IMR-90 (cell line): ENCODE results near the gene TCIRG1. TPM values are rescaled to one million over a fixed set of nuclear protein-coding genes. Genes with fewer than 3 reads are reported as not detected.

Experiments used
- ATAC-seq: fragments of 200-7000 bp; cut with Tn5 transposase; 2 replicates; pipeline ENCODE4 v1.9.1; 2020; ENCODE audit warnings: low read depth, mild to moderate bottlenecking, moderate library complexity
- BruUV-seq: library from RNA; stranded (reverse); fragments of 400-500 nt; replicated peaks from 2 replicates; lab custom pipeline; 2021; lab: Mats Ljungman, UMichigan
- CTCF ChIA-PET: fragments of 300-600 bp; formaldehyde crosslinking; extraction: SDS; loops from one replicate; lab custom pipeline; 2021; ENCODE audit warnings: antibody characterized with exemption; lab: Yijun Ruan, JAX
- POLR2A ChIA-PET: fragments of 300-600 bp; sonication (Branson Sonifier 250); formaldehyde crosslinking; loops from one replicate; lab custom pipeline; 2022; ENCODE audit warnings: antibody characterized with exemption; ENCODE audit not compliant: unreplicated experiment; lab: Charles Lee
- DNase-seq: peaks from one replicate; pipeline ENCODE4 v3.0.0; 2013
- H2AFZ ChIP-seq: replicated peaks from 2 replicates; pipeline ENCODE3; 2013; ENCODE audit warnings: low read length, mild to moderate bottlenecking; ENCODE audit not compliant: poor library complexity
- H2AK5ac ChIP-seq: 2 replicates; pipeline ENCODE4 v1.6.1; 2013; ENCODE audit warnings: low read depth, low read length, inconsistent platforms
- H2AK9ac ChIP-seq: replicated peaks from 2 replicates; pipeline ENCODE3; 2013; ENCODE audit warnings: mild to moderate bottlenecking, low read depth, low read length, moderate library complexity; ENCODE audit not compliant: poor library complexity
- H2BK120ac ChIP-seq: 2 replicates; pipeline ENCODE4 v1.6.1; 2013; ENCODE audit warnings: low read depth, low read length, inconsistent platforms
- H2BK15ac ChIP-seq: 3 replicates; pipeline ENCODE4 v1.6.1; 2013; ENCODE audit warnings: low read depth, low read length, inconsistent platforms
- H2BK20ac ChIP-seq: 2 replicates; pipeline ENCODE4 v1.6.1; 2013; ENCODE audit warnings: low read depth, mild to moderate bottlenecking, inconsistent platforms, low read length, moderate library complexity
- H2BK5ac ChIP-seq: 2 replicates; pipeline ENCODE4 v1.6.1; 2013; ENCODE audit warnings: mild to moderate bottlenecking, low read depth, low read length, inconsistent platforms; ENCODE audit not compliant: poor library complexity, severe bottlenecking
- H3K14ac ChIP-seq: replicated peaks from 2 replicates; pipeline ENCODE4 v1.6.1; 2013; ENCODE audit warnings: low read depth, low read length, inconsistent platforms
- H3K18ac ChIP-seq: 2 replicates; pipeline ENCODE4 v1.6.1; 2013; ENCODE audit warnings: low read depth, low read length, control low read depth
- H3K23ac ChIP-seq: 2 replicates; pipeline ENCODE4 v1.6.1; 2013; ENCODE audit warnings: low read depth, low read length, inconsistent platforms
- H3K27ac ChIP-seq: 2 replicates; pipeline ENCODE4 v1.5.1; 2013; ENCODE audit warnings: mild to moderate bottlenecking, control low read depth, low read length; ENCODE audit not compliant: insufficient read depth
- H3K27me3 ChIP-seq: 2 replicates; pipeline ENCODE4 v1.6.1; 2013; ENCODE audit warnings: low read length; ENCODE audit not compliant: control insufficient read depth, insufficient read depth
- H3K36me3 ChIP-seq: 2 replicates; pipeline ENCODE4 v1.6.1; 2013; ENCODE audit warnings: low read length, mixed read lengths; ENCODE audit not compliant: control insufficient read depth, insufficient read depth
- H3K4ac ChIP-seq: 2 replicates; pipeline ENCODE4 v1.6.1; 2013; ENCODE audit warnings: low read depth, low read length, inconsistent platforms
- H3K4me1 ChIP-seq: 2 replicates; pipeline ENCODE4 v1.6.1; 2013; ENCODE audit warnings: low read length, mixed read lengths; ENCODE audit not compliant: control insufficient read depth, insufficient read depth
- H3K4me2 ChIP-seq: 2 replicates; pipeline ENCODE4 v1.6.1; 2013; ENCODE audit warnings: low read depth, mild to moderate bottlenecking, control low read depth, low read length, moderate library complexity
- H3K4me3 ChIP-seq: 2 replicates; pipeline ENCODE4 v1.5.1; 2013; ENCODE audit warnings: low read depth, mild to moderate bottlenecking, control low read depth, low read length, moderate library complexity; ENCODE audit not compliant: insufficient read depth
- H3K56ac ChIP-seq: 2 replicates; pipeline ENCODE4 v1.6.1; 2013; ENCODE audit warnings: low read length, inconsistent platforms; ENCODE audit not compliant: insufficient read depth; ENCODE audit errors: extremely low read depth
- H3K79me1 ChIP-seq, 2 experiments: 2 replicates each; pipeline ENCODE4 v1.6.1; 2013; ENCODE audit warnings: low read length in 2 of 2, inconsistent platforms in 1 of 2, low read depth in 1 of 2
- H3K9ac ChIP-seq: 2 replicates; pipeline ENCODE4 v1.6.1; 2013; ENCODE audit warnings: low read depth, low read length, control low read depth
- H3K9me1 ChIP-seq: 2 replicates; pipeline ENCODE4 v1.6.1; 2013; ENCODE audit warnings: low read length, inconsistent platforms; ENCODE audit not compliant: insufficient read depth
- H3K9me3 ChIP-seq: 2 replicates; pipeline ENCODE4 v1.6.1; 2013; ENCODE audit warnings: low read length; ENCODE audit not compliant: control insufficient read depth, insufficient read depth
- H4K20me1 ChIP-seq: 2 replicates; pipeline ENCODE4 v1.6.1; 2013; ENCODE audit warnings: low read length, inconsistent platforms; ENCODE audit not compliant: insufficient read depth
- H4K5ac ChIP-seq: 2 replicates; pipeline ENCODE4 v1.6.1; 2013; ENCODE audit warnings: mild to moderate bottlenecking, low read depth, low read length, control low read depth
- H4K8ac ChIP-seq, 2 experiments: 2 replicates each; pipeline ENCODE4 v1.6.1; 2013; ENCODE audit warnings: low read depth in 2 of 2, low read length in 2 of 2, control low read depth in 1 of 2, inconsistent platforms in 1 of 2
- H4K91ac ChIP-seq: 2 replicates; pipeline ENCODE4 v1.6.1; 2013; ENCODE audit warnings: low read depth, low read length, inconsistent platforms; ENCODE audit not compliant: insufficient read depth
- CEBPB ChIP-seq: IDR thresholded peaks from 2 replicates; pipeline ENCODE4 v1.6.1; 2012; ENCODE audit warnings: low read depth, low read length, improper control_type of control experiment
- FOS ChIP-seq: fragments of 150-350 bp; IDR thresholded peaks from 2 replicates; pipeline ENCODE4 v1.6.1; 2016; ENCODE audit warnings: low read depth, low read length
- MXI1 ChIP-seq: IDR thresholded peaks from 2 replicates; pipeline ENCODE4 v1.6.1; 2012; ENCODE audit warnings: low read depth, mild to moderate bottlenecking, low read length, moderate library complexity, borderline replicate concordance
- WGBS, 2 experiments: methylation state at CpG; one replicate each; pipeline versions ENCODE4 v1.1.5 to v1.1.7; 2013; ENCODE audit warnings: missing lambda C conversion rate in 2 of 2; ENCODE audit not compliant: insufficient read length in 1 of 2; ENCODE audit errors: extremely low coverage in 2 of 2; 5-methylcytosine and 5-hydroxymethylcytosine counted together
- dilution Hi-C: fragments of 300-500 bp; cut with HindIII; formaldehyde crosslinking; loops from one replicate; pipeline ENCODE4 v1.14.3; 2018; ENCODE audit warnings: low sequenced_read_pairs; ENCODE audit not compliant: unreplicated experiment
- in situ Hi-C: fragments of 300-500 bp; cut with MboI; formaldehyde crosslinking; loops from 3 replicates; pipeline ENCODE4 v1.14.3; 2019; ENCODE audit warnings: low sequenced_read_pairs, inconsistent platforms, mixed read lengths
- intact Hi-C: fragments of 100-400 bp; cut with micrococcal nuclease; formaldehyde crosslinking; loops from 2 replicates; pipeline ENCODE4 v1.10.0; 2022
- polyA plus RNA-seq, 3 experiments: library from polyadenylated mRNA; depleted of rRNA; stranded (reverse); fragments of >200 nt; gene quantifications; 2 replicates each; pipeline ENCODE4 v1.2.3, GENCODE V29; 2012; ENCODE audit warnings: low replicate concordance in 1 of 3
- total RNA-seq: library from RNA; depleted of rRNA; stranded (reverse); fragments of >200 nt; gene quantifications from 2 replicates; pipeline ENCODE4 v1.2.3, GENCODE V29; 2012

Gene TCIRG1
- total and polyA plus RNA-seq, 2 of the 4 experiments (the other 2 are of a cell fraction): 25.3 to 117 TPM

DNA sequence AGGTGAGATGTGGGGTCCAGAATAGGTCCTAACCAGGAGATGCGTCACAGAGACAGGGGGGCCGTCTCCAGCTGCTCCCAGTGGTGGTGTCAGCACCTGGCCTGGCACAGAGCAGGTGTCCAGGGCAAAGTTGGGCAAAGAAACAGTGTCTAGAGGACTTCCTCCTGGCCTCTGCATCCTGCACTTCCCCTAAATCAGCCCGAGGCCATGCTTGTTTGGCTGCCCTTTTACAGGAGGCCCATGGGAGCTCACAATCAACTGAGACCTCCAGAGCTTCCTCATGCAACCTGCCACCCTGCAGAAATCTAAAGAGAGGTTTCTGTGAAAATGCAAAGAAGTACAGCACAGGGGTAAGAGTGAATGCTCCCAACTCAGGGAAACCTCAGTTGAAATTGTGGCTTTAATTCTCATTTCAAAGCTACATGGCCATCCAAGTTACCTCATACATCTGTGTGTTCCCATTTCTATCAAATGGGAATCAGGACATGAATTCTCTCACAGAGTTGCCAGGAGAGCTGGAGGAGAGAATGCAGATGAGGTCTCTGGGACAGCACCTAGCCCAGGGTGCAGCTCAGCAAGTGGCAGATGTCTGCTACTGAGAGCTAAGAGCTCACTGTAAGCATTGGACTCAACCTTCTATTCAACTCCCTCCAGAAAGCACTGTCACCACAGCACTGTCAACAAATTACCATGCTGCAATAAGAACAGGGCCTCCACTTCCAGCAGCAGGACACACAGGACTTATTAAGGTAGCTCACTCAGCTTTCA lies 32.6 kb downstream of the TCIRG1 start:
- H3K9ac ChIP-seq: no peak overlapping the region
- H3K9me3 ChIP-seq: no peaks in the 10 kb centered on the region

More for the DNA sequence above, 32.6 kb downstream of the TCIRG1 start:
- H4K91ac ChIP-seq: no peak overlapping the region
- no peak overlapping the region for H2BK15ac ChIP-seq
- no peak overlapping the region for H4K5ac ChIP-seq
- H3K27ac ChIP-seq: no peak overlapping the region
- H3K14ac ChIP-seq: no peak overlapping the region
- no peaks in the 10 kb centered on the region for H3K27me3 ChIP-seq
- CTCF ChIA-PET: no interaction called here
- no peak overlapping the region for H2BK20ac ChIP-seq
- no peak overlapping the region for H3K4me3 ChIP-seq
- no peaks in the 10 kb centered on the region for H3K4me1 ChIP-seq
- H3K4ac ChIP-seq: no peak overlapping the region
- WGBS, 2 experiments: no CpG with 5 or more reads among the region's 3 CpGs
- no peak overlapping the region for H2AK9ac ChIP-seq
- H2BK120ac ChIP-seq: no peak overlapping the region
- peaks cover 32% of the 10 kb centered on the region for H3K36me3 ChIP-seq
- POLR2A ChIA-PET: no interaction called here
- H3K4me2 ChIP-seq: no peak overlapping the region
- no peak overlapping the region for H3K18ac ChIP-seq
- no peak overlapping the region for H2AFZ ChIP-seq
- peaks cover 0 to 2% of the 10 kb centered on the region in 2 experiments; a peak in 1 of 4 replicates for H3K79me1 ChIP-seq
- in situ Hi-C loops (no loop called here), intact Hi-C loops (no loop called here), dilution Hi-C loops (no loop called here)
- BruUV-seq: no TSS peak
- H3K23ac ChIP-seq: no peak overlapping the region
- TF ChIP-seq FOS (no peak), MXI1 (no peak), CEBPB (no peak)
- ATAC-seq: no peak
- no peak overlapping the region for H2BK5ac ChIP-seq
- H3K56ac ChIP-seq: no peak overlapping the region
- no peak overlapping the region for H4K8ac ChIP-seq
- no peak overlapping the region for H2AK5ac ChIP-seq
- DNase-seq: no peak
- peaks cover 5% of the 10 kb centered on the region; the same call in 1 of the 2 replicates for H3K9me1 ChIP-seq
- peaks cover 1% of the 10 kb centered on the region; the same call in 1 of the 2 replicates for H4K20me1 ChIP-seq
